HG03103 (cell line): Measurements from ENCODE around the gene HFE.
"Not testable (repeated sequence)": the region's sequence is repeated elsewhere in the genome, so short reads cannot be mapped to it uniquely, and the experiment has no call there.

ENCODE experiments used
- ATAC-seq: cut with Tn5 transposase; IDR thresholded peaks from one replicate; pipeline ENCODE4 v1.9.1; 2021; ENCODE audit warnings: low read depth; ENCODE audit not compliant: unreplicated experiment

HFE gene, protein sequence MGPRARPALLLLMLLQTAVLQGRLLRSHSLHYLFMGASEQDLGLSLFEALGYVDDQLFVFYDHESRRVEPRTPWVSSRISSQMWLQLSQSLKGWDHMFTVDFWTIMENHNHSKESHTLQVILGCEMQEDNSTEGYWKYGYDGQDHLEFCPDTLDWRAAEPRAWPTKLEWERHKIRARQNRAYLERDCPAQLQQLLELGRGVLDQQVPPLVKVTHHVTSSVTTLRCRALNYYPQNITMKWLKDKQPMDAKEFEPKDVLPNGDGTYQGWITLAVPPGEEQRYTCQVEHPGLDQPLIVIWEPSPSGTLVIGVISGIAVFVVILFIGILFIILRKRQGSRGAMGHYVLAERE

DNA sequence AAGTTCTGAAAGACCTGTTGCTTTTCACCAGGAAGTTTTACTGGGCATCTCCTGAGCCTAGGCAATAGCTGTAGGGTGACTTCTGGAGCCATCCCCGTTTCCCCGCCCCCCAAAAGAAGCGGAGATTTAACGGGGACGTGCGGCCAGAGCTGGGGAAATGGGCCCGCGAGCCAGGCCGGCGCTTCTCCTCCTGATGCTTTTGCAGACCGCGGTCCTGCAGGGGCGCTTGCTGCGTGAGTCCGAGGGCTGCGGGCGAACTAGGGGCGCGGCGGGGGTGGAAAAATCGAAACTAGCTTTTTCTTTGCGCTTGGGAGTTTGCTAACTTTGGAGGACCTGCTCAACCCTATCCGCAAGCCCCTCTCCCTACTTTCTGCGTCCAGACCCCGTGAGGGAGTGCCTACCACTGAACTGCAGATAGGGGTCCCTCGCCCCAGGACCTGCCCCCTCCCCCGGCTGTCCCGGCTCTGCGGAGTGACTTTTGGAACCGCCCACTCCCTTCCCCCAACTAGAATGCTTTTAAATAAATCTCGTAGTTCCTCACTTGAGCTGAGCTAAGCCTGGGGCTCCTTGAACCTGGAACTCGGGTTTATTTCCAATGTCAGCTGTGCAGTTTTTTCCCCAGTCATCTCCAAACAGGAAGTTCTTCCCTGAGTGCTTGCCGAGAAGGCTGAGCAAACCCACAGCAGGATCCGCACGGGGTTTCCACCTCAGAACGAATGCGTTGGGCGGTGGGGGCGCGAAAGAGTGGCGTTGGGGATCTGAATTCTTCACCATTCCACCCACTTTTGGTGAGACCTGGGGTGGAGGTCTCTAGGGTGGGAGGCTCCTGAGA is at the start of gene HFE:
Gene HFE, plus strand, starts transcription at position 146 of the 832 bp plus-strand sequence. Its CDS starts 12 bp downstream, at position 158.
- no peak for ATAC-seq

DNA sequence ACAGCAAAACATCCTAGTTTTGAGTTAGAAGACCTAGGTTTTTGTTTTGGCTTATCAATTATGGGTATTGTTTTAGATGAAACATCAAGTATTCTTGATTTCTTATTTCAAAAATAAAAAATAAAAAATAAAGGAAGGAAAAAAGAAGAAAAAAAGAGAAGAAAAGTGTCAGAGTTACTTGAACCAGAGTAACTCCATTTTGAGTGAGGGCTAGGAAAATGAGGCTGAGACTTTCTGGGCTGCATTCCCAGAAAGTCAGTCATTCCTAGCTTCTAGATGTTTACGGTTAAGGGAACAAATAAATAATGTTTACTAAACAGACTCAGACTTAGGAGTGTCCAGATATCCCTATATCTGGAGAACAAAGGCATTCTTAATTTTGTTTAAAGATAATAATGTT is 45.3 kb upstream of the HFE start:
- no peak for ATAC-seq

DNA sequence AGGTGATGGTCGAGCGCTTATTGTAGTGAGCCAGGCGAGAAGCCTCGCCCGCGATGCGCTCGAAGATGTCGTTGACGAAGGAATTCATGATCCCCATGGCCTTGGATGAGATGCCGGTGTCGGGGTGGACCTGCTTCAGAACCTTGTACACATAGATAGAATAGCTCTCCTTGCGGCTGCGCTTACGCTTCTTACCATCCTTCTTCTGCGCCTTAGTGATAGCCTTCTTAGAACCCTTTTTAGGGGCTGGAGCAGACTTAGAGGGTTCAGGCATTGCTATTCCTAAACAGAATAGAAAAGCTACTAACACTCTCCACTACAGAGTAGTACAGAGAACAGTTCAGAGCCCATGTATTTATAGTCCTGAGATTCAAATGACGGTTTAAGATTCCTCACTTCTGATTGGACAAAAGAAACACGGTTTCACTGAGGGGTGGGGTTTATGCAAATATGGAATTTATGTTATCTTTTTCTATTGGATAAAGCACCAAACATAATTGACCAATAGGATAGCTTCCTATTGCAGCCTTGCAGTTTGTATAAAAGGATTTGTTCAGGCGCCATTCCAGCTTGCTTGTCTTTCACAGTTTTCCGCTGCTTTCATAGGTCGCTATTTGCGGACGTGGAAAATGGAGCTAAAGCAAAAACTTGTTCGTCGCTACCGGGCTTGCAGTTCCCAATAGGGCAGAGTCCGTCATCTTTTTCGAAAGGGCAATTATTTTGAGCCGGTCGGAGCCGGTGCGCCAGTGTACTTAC is 43.7 kb upstream of the HFE start:
- peak; percentile 57 for ATAC-seq

DNA sequence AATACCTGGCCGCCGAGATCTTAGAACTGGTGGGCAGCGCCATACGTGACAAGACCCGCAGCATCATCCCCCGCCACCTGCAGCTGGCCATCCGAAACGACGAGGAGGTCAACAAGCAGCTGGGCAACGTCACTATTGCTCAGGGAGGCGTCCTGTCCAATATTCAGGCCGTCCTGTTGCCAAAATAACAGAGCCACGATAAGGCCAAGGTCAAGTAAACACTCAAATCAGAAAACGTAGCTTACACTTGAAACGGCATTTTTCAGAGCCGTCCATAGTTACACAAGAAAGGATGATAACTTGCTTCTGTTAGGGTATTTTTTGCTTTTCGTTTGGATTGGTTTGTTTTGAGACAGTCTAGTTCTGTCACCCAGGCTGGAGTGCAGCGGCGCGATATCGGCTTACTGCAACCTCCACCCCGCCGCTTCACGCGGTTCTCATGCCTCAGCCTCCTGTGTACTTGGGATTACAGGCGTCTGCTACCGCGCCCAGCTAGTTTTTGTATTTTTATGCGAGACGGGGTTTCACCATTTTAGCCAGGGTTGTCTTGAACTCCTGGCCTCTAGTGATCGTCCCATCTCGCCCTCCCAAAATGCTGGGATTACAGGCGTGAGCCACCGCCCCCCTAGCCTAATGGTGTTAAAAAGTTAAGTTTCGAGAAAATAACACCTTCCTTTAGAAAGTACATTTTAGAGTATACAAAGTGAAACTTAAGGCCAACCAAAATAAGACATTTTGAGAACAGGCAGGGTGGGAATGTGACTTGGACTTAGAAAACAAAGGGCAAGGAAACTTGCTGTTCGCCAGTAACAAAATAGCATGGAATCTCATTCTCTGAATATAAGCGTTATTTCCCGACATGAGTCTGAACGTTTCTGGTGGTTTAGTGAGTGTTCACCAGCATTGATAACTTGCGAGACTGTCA is 42.8 kb upstream of the HFE start:
- ATAC-seq, result peak; percentile 17

DNA sequence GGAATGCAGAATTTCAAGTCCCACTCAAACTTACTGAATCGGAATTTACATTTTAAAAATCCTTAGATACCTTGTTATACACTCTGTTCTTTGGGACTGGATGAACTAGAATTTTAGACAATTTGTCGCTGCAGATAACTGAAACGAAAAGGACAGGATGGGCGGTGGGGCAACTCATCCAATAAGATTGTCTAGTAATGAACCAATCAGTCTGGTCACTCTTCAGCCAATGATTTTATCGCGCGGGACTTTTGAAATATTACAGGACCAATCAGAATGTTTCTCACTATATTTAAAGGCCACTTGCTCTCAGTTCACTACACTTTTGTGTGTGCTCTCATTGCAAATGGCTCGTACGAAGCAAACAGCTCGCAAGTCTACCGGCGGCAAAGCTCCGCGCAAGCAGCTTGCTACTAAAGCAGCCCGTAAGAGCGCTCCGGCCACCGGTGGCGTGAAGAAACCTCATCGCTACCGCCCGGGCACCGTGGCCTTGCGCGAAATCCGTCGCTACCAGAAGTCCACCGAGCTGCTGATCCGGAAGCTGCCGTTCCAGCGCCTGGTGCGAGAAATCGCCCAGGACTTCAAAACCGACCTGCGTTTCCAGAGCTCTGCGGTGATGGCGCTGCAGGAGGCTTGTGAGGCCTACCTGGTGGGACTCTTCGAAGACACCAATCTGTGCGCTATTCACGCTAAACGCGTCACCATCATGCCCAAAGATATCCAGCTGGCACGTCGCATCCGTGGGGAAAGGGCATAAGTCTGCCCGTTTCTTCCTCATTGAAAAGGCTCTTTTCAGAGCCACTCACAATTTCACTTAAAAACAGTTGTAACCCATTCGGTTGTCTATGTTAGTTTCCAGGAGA is 41.9 kb upstream of the HFE start:
- peak; percentile 37 for ATAC-seq

DNA sequence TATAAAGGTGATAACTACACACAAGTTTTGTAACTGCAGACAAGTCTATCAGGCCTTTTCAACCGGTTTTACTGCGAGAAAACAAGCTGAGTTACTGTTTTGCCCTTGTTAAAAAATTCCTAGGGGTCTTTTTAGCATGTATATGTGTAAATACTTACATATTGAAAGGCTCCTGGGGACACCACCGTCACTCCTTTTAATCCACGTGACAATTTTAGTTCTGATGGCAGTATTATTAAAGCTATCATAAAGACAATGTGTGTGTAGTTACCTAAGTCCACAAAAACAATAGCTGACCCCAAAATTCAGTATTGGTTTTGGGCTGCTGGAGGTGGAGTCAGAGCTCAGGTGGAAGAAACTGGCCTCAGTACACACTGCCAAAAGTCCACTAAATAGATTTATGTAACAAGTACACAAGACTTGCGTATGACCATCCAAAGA is 41.3 kb upstream of the HFE start:
- no peak for ATAC-seq

DNA sequence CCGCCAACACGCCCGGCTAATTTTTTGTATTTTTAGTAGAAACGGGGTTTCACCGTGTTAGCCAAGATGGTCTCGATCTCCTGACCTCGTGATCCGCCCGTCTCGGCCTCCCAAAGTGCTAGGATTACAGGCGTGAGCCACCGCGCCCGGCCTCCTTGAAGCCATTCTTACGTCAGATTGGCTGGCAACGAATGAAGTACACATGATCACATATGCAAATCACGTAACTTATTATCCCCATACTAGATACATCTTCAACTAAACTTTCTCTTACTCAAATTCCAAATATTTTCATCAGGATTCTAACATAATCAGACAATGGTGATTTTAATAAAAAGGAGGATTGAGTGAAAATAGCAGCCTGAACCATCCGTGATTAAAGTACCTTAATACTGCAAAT is 39.9 kb upstream of the HFE start:
- not testable (repeated sequence) for ATAC-seq

DNA sequence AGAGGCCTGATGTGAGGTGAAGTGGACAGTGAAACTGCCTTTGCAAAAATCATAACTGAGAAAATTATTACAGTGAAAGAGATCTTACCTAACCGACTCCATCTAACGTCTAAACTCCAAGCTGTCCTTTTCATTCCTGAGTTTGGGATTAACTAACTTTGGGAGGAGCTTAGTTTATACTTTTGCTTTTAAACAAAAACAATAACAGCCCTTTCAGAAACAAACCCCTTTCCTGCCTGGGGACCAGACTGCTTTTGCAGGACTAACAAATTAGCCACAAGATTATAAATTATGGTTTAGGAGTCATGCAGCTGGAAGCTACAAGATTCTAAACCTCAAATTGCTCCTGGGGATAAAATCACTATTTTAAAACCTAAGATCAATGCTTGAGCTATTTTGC is 38.6 kb upstream of the HFE start:
- ATAC-seq, result no peak

DNA sequence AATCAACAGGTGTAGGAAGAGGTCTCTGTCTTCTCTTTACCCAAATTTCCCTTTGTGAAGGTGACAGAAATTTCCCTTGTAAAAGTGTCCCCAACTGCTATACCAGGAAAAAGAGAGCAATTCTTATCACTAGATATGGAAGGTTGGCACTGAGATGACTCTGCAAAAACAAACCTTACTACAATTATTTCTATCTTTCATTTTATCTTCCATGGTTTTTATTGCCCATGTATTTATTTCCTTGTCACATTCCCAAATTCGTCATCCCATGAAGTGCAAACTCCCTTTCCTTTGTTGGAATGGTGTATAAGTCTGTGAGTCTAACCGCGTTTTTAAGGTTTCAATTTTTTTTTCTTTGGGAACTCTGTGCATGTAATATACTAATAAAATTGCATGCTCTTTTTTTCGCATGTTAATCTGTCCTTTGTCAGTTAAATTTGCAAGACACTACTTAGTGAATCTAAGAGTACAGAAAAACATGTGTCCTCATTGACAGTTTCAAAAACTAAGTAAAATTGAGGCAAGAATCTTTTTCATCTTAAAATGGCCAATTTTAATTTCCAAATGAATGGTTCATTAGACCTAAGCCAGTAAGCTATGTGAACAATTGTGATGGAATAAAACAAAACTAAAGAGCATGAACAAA is 35.4 kb upstream of the HFE start:
- ATAC-seq, result no peak

DNA sequence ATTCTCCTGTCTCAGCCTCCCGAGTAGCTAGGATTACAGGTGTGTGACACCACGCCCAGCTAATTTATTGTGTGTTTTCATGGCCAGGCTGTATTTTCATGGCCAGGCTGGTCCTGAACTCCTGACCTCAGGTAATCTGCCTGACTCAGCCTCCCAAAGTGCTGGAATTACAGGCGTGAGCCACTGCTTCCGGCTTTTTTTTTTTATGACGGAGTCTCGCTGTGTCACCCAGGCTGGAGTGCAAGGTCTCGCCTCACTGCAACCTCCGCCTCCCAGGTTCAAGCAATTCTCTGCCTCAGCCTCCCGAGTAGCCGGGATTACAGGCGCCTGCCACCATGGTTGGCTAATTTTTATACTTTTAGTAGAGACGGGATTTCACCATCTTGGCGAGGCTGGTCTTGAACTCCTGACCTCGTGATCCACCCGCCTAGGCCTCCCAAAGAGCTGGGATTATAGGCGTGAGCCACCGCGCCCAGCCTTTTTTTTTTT is 34.4 kb upstream of the HFE start:
- ATAC-seq, result not testable (repeated sequence)

DNA sequence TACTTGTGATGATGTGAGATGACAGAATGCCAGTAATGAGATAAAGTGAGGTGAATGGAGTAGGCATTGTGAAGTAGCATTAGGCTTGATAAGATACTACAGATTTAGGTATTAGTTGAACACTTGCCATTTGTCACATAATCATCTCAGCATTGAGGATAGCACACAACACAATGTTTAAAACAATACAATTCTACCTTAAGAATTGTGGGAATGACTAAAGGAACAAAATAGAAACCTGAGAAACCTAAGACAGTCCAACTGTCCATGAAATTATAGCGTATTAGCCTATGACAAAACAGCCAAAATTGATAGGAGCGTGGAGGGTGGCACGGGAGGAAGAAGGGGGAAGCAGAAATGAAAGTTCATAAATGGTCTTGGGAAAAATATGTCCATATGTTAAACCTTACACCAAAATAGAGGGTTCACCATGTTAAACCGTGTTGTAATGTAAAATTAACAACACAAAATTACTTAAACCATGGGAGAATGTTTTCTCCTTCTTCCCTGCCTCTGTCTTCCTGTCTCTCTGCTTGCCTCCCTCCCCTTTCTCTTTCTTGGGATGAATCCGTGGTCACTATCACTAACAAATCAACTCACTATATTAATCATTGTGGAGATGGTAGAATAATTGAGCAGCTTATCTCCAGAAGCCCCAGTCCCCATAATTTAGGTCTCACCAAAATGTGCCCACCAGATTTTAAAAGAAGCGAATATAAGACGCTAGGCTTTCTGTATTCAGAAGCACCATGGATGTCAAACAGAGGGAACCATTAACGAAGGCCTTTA is 33.0 kb upstream of the HFE start:
- ATAC-seq, result no peak

DNA sequence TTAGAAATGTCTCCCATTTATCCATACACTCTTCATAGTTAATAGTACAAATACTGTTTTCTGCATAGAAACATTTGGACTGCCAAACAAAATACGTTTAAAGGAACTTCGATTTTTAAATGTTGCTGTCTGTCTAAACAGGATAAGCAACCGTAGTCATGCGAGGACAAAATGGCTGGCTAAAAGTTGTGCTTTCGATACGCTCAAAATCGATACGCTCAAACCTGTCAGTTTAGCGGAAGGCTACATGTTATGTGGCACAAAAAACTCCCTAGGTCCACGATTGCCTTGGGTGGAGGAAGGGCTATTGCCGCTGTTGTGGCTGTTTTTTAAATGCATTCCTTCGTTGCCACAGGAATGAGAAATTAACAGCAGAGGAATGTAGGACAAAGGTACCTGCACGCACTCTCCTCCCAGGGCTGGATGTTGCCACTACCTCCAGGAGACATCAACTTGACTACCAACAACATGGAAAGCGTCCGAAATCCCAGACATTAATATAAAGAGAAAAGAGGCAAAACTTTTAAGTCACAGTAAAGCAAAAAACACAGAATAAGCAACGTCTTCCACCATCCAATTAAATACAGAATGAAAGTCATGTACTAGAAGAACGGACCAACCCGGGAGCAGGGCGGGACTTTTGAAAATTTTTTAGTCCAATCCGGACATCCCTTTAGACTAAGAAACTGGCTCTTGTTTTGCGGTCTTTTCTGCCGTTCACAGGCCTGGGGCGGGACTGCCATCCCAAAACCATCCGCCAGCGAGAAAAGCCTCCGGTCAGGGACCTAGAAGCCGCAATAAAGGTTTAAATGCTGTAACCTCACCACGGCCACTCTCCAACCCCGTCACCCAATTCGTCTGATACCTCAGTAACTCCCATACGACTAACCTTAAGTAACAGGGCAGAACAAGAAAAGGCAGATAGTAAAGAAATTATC is 32.2 kb upstream of the HFE start:
- peak; percentile 40 for ATAC-seq

DNA sequence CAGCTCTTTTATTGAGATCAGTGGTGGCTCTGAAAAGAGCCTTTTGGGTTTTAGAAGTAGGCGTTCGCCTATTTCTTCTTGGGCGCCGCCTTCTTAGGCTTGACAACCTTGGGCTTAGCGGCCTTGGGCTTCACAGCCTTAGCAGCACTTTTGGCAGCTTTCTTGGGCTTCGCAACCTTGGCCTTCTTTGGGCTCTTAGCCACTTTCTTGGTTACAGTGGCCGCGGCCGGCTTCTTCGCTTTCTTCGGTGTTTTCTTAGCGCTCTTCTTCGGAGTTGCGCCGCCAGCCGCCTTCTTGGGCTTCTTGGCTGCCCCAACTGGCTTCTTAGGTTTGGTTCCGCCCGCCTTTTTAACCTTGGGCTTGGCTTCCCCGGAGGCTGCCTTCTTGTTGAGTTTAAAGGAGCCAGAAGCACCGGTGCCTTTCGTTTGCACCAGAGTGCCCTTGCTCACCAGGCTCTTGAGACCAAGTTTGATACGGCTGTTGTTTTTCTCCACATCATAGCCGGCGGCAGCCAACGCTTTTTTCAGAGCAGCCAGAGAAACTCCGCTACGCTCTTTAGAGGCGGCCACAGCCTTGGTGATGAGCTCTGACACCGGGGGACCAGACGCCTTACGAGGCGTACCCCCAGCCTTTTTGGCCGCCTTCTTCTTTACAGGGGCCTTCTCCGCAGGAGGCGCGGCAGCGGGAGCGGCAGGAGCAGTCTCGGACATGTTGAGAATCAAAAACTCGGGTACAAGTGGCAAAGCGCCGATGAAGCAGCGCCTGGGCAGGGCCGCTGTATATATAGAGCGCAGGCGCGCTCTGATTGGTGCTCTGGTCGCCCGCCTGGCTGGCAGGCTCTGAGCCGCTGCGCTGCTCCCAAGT is 31.3 kb upstream of the HFE start:
- ATAC-seq, result peak; percentile 71

DNA sequence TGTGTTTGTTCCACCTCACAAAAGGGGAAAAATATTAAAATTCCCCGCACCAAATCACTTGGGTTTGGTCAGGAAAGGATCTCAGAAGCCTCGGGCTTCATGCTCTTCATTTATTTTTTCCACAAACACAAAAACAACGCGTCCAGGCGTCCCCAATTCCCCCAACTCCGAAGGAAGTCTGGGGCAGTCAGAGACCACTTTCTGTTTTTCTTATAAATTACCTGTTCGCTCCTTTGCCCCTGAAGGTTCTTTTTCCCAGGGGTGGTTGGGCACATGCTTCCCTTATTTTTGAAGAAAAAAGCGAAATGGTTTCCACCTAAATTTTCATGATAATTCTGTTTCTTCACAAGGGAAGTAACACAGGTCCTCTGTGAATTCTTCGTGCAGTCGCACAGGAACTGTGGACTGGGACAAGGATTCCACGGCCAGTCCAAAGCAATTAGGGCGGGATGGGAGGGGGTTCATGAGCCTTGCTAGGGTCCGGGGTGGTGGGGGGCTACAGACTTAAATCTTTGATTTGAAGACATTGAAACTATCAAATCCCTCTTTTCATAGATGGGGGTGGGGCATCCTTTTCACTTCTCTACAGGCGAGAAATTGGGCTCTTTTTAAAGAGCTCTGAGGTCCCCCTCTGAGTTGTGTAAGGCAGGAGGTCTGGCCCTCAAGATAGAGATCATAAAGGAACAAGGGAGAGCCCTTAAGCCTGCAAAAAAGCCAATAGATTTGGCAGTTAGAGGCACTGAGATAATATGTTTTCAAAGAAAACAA is 30.5 kb upstream of the HFE start:
- ATAC-seq, result no peak

DNA sequence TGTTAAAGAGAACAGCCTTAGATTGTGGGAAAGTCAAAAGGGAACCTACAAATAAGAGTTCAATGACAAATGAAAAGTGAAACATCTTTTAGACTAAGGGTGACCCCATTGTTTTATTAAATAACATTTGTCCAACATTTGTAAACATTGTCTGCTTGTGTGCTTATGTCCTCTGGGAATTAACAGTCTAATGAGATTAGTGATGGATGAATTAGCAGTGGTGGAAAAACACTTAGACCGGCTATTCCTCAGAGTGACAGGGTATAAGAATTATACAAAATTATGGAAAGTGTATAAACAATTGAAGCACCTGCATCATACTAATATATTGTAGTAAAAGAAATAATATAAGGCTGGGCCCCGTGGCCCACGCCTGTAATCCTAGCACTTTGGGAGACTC is 29.3 kb upstream of the HFE start:
- ATAC-seq, result no peak
